Left lung (tissue), 10 donors: Measurements from ENCODE around the gene KRT80. TPM values are rescaled to one million over a fixed set of nuclear protein-coding genes. Genes with fewer than 3 reads are reported as not detected.

ENCODE experiments used
- ATAC-seq: fragments of 200-7000 bp; cut with Tn5 transposase; one replicate; pipeline ENCODE4 v1.9.1; 2020; ENCODE audit warnings: moderate library complexity
- DNase-seq, 4 donors: peaks; one replicate each; pipeline ENCODE4 v3.0.0-alpha.2; 2013 to 2020
- H3K27ac ChIP-seq, 2 donors: fragments of 200-600 bp; sonication (generic) in 1 of 2; one replicate each; pipeline versions ENCODE4 v1.5.0 to v1.8.0; 2020 to 2021
- H3K27me3 ChIP-seq, 2 donors: fragments of 200-600 bp; sonication (generic) in 1 of 2; one replicate each; pipeline versions ENCODE4 v1.5.0 to v1.8.0; 2020 to 2021
- H3K36me3 ChIP-seq, 2 donors: fragments of 200-600 bp; sonication (generic) in 1 of 2; one replicate each; pipeline versions ENCODE4 v1.5.0 to v1.8.0; 2020 to 2021
- H3K4me1 ChIP-seq, 2 donors: fragments of 200-600 bp; one replicate each; pipeline ENCODE4 v1.8.0; 2021
- H3K4me3 ChIP-seq, 2 donors: fragments of 200-600 bp; sonication (generic) in 1 of 2; one replicate each; pipeline versions ENCODE4 v1.5.0 to v1.8.0; 2020 to 2021; ENCODE audit warnings: mild to moderate bottlenecking in 1 of 2
- H3K9me3 ChIP-seq, 2 donors: fragments of 200-600 bp; sonication (generic) in 1 of 2; one replicate each; pipeline versions ENCODE4 v1.5.0 to v1.8.0; 2020 to 2021
- CTCF ChIP-seq, 2 donors: fragments of 200-600 bp; sonication (generic) in 1 of 2; IDR thresholded peaks; one replicate each; pipeline versions ENCODE4 v1.5.0 to v1.8.0; 2021; ENCODE audit warnings: antibody characterized with exemption in 2 of 2
- intact Hi-C, 2 donors: fragments of 100-400 bp; cut with DNase I; formaldehyde crosslinking; loops; one replicate each; pipeline versions ENCODE4 v1.11.2 to v1.14.2; 2022
- polyA plus RNA-seq, 6 donors: library from polyadenylated mRNA; unstranded; fragments of 120-200 nt; gene quantifications; one replicate each; pipeline ENCODE4 v1.2.1, GENCODE V29; 2013; ENCODE audit not compliant: insufficient read length in 6 of 6
- total RNA-seq, 2 donors: library from RNA; stranded (reverse); fragmentation: NEBNext Ultra II Directional; extraction: Animal tissue kit (Norgen Biotek cat#: 25700); gene quantifications; one replicate each; pipeline ENCODE4 v1.2.1, GENCODE V29; 2021
- donor health status: DM: no; HTN: yes; CAD: no.
- donor health status: DM: no; HTN: no; CAD: no.

KRT80 gene
- total and polyA plus RNA-seq, 8 donors, result 0.59 to 30.1 (median 0.93) TPM

GRCh38 chr12:52224151-52224550, 32.3 kb upstream of the KRT80 start:
- Histone ChIP-seq H3K9me3 (no peaks in the 10 kb centered on the region), H3K27ac (no peak overlapping the region), H3K4me1 (peaks cover 0 to 26% of the 10 kb centered on the region in 2 donors), H3K4me3 (no peak overlapping the region), H3K27me3 (peaks cover 0 to 30% of the 10 kb centered on the region in 2 donors), H3K36me3 (no peaks in the 10 kb centered on the region)
- ATAC-seq (no peak), DNase-seq (no peak)
- no peak for TF ChIP-seq CTCF (IDR thresholded peaks at IDR 0.05)
- intact Hi-C loops, result no loop called here

GRCh38 chr12:52223406-52224039, 31.7 kb upstream of the KRT80 start:
- intact Hi-C loops, result no loop called here
- Histone ChIP-seq H3K27ac (no peak overlapping the region), H3K4me3 (no peak overlapping the region), H3K9me3 (no peaks in the 10 kb centered on the region), H3K4me1 (peaks cover 0 to 26% of the 10 kb centered on the region in 2 donors), H3K36me3 (no peaks in the 10 kb centered on the region), H3K27me3 (peaks cover 0 to 27% of the 10 kb centered on the region in 2 donors)
- DNase-seq (no peak), ATAC-seq (no peak)
- no peak for TF ChIP-seq CTCF (IDR thresholded peaks at IDR 0.05)

- DNase-seq (no peak), ATAC-seq (no peak)
- no peak for TF ChIP-seq CTCF (IDR thresholded peaks at IDR 0.05)
- Histone ChIP-seq H3K27me3 (peaks cover 0 to 27% of the 10 kb centered on the region in 2 donors), H3K27ac (no peak overlapping the region), H3K4me1 (peaks cover 0 to 26% of the 10 kb centered on the region in 2 donors), H3K36me3 (no peaks in the 10 kb centered on the region), H3K4me3 (no peak overlapping the region), H3K9me3 (no peaks in the 10 kb centered on the region)
- intact Hi-C loops, result no loop called here
These were observed 30.9 kb upstream of the KRT80 start for GRCh38 chr12:52222692-52223091.

- Histone ChIP-seq H3K27me3 (peaks cover 0 to 27% of the 10 kb centered on the region in 2 donors), H3K4me3 (no peak overlapping the region), H3K27ac (no peak overlapping the region), H3K36me3 (no peaks in the 10 kb centered on the region), H3K4me1 (peaks cover 0 to 29% of the 10 kb centered on the region in 2 donors), H3K9me3 (no peaks in the 10 kb centered on the region)
- intact Hi-C loops, result no loop called here
- DNase-seq (peak in 1 of 4 donors; percentile 79), ATAC-seq (peak; percentile 32)
- peak in 1 of 2 donors; percentile 63 for TF ChIP-seq CTCF (IDR thresholded peaks at IDR 0.05)
These were observed 30.2 kb upstream of the KRT80 start for GRCh38 chr12:52221912-52222457.

GRCh38 chr12:52221070-52221781, 29.4 kb upstream of the KRT80 start:
- H3K36me3 ChIP-seq, result no peaks in the 10 kb centered on the region
- no peak overlapping the region for H3K4me3 ChIP-seq
- DNase-seq (no peak), ATAC-seq (no peak)
- intact Hi-C loops, result no loop called here
- no peak for TF ChIP-seq CTCF (IDR thresholded peaks at IDR 0.05)
- H3K9me3 ChIP-seq, result no peaks in the 10 kb centered on the region
- H3K27me3 ChIP-seq, result peaks cover 0 to 27% of the 10 kb centered on the region in 2 donors
- H3K27ac ChIP-seq, result no peak overlapping the region
- peaks cover 0 to 27% of the 10 kb centered on the region in 2 donors for H3K4me1 ChIP-seq
